GM10248 (cell line): ENCODE results near the gene IHH.

Source experiments
- CTCF ChIA-PET: fragments of 300-600 bp; sonication (Branson Sonifier 250); formaldehyde crosslinking; extraction: SDS; loops from one replicate; lab custom pipeline; 2021; ENCODE audit warnings: antibody characterized with exemption; lab: Yijun Ruan, JAX
- POLR2A ChIA-PET: fragments of 350-650 bp; sonication (Branson Sonifier 250); formaldehyde crosslinking; extraction: SDS; loops from one replicate; lab custom pipeline; 2020; ENCODE audit warnings: antibody characterized with exemption; lab: Yijun Ruan, JAX
- DNase-seq: peaks from one replicate; pipeline ENCODE4 v3.0.0; 2012; ENCODE audit errors: extremely low spot score
- CTCF ChIP-seq: IDR thresholded peaks from 2 replicates; pipeline ENCODE4 v1.5.1; 2012; ENCODE audit warnings: mild to moderate bottlenecking, low read depth; ENCODE audit errors: extremely low read depth, missing control alignments, control extremely low read depth

Gene IHH

GRCh38 chr2:219058541-219059374, 2.0 kb downstream of the IHH start:
- no peak for TF ChIP-seq CTCF
- ChIA-PET POLR2A (interaction anchor here (0.5 kb wide), 1 partner anchor 194 kb away, joined by 3 read pairs; the partner anchor contains the start of gene TUBA4B), CTCF (interaction anchor here (0.6 to 9.6 kb wide), 54 partner anchors 9 to 1215 kb away, joined by 3 to 144 read pairs (median 5); partner anchors contain the start of genes CFAP65, NHEJ1 and ZFAND2B)
- DNase-seq = no peak

GRCh38 chr2:219057709-219058540, 2.8 kb downstream of the IHH start:
- POLR2A ChIA-PET = interaction anchor here (0.5 kb wide), 1 partner anchor 195 kb away, joined by 3 read pairs; the partner anchor contains the start of gene TUBA4B
- CTCF ChIA-PET = interaction anchor here (0.6 to 9.6 kb wide), 52 partner anchors 8 to 1214 kb away, joined by 3 to 144 read pairs (median 5); partner anchors contain the start of genes CFAP65, NHEJ1 and ZFAND2B
- peak; percentile 90 for DNase-seq
- peak; percentile 99 for TF ChIP-seq CTCF

- DNase-seq = no peak
- ChIA-PET POLR2A (no interaction called here), CTCF (interaction anchor here (1.2 to 9.6 kb wide), 27 partner anchors 9 to 1213 kb away, joined by 3 to 144 read pairs (median 10); partner anchors contain the start of genes CFAP65 and ZFAND2B)
- TF ChIP-seq CTCF = no peak
Measured at GRCh38 chr2:219056896-219057708, 3.6 kb downstream of the IHH start.

- no peak for TF ChIP-seq CTCF
- CTCF ChIA-PET = interaction anchor here (1.4 to 9.6 kb wide), 7 partner anchors 10 to 97 kb away, joined by 3 to 144 read pairs (median 27); no protein-coding TSS in a partner anchor
- POLR2A ChIA-PET = no interaction called here
- DNase-seq = no peak
Measured at GRCh38 chr2:219056176-219056895, 4.4 kb downstream of the IHH start.

GRCh38 chr2:219054956-219055903, 5.5 kb downstream of the IHH start:
- POLR2A ChIA-PET = interaction anchor here (0.5 kb wide), 1 partner anchor 375 kb away, joined by 5 read pairs; no protein-coding TSS in a partner anchor

More at GRCh38 chr2:219054956-219055903, 5.5 kb downstream of the IHH start:
- DNase-seq = no peak
- CTCF ChIA-PET = interaction anchor here (0.9 to 9.6 kb wide), 12 partner anchors 9 to 104 kb away, joined by 3 to 144 read pairs (median 6); no protein-coding TSS in a partner anchor
- no peak for TF ChIP-seq CTCF
